LNCaP clone FGC (cell line): Measurements from ENCODE around the gene EFNA3.

Source experiments
- DNase-seq: peaks from one replicate; pipeline ENCODE4 v3.0.0-alpha.2; 2011; ENCODE audit warnings: low read depth
- H3K4me3 ChIP-seq: 2 replicates; pipeline ENCODE4 v1.5.1; 2011; ENCODE audit warnings: mild to moderate bottlenecking, low read depth, low read length, control low read depth
- CTCF ChIP-seq: IDR thresholded peaks from 2 replicates; pipeline ENCODE4 v1.5.1; 2012; ENCODE audit warnings: mild to moderate bottlenecking; ENCODE audit not compliant: control insufficient read depth, insufficient read depth; ENCODE audit errors: extremely low read depth

The EFNA3 gene

GRCh38 chr1:155073377-155074242 is 5.0 kb upstream of the EFNA3 start:
- H3K4me3 ChIP-seq, result no peak overlapping the region
- TF ChIP-seq CTCF, result no peak
- no peak for DNase-seq

DNA sequence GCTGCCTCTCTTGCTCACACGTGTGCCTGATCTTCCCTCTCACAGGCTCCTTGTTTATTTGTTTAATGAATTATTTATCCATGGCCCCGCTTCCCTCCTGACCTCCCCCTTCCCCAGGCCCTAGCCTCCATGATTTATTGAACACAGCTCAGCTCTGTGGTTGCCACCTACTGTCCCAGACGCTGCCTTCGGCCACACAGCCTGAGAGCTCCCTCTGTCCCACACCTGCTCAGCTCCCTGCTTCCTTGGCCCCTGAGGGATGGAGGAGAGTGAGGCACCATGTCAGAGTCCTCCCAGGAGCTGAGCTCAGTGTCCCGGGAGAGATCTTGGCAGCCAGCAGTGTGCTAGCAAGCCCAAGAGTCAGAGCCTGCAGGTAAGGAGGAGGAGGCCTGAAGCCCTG is 3.1 kb upstream of the EFNA3 start:
- TF ChIP-seq CTCF, result no peak
- DNase-seq, result no peak

DNA sequence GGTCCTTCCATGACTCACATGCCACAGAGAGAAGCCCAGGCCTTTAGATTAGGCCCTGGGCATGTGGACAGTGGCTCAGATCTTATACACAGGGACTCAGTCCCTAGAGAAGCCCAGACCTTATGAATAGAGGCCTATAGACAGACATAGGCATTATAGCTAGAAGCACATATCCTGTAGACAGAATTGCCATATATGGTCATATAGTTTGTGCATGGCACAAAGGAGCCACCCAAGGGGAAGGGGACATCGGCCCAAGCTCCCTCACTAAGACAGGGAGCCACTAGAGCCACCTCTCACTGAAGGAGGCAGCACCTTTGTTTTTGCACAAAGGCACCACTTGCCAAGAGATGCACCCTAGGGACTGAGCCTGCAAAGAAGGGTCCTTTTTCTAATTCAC is 2.3 kb upstream of the EFNA3 start:
- TF ChIP-seq CTCF, result no peak
- DNase-seq, result no peak
- no peak overlapping the region for H3K4me3 ChIP-seq

More for the DNA sequence above, 3.1 kb upstream of the EFNA3 start:
- H3K4me3 ChIP-seq, result no peak overlapping the region

DNA sequence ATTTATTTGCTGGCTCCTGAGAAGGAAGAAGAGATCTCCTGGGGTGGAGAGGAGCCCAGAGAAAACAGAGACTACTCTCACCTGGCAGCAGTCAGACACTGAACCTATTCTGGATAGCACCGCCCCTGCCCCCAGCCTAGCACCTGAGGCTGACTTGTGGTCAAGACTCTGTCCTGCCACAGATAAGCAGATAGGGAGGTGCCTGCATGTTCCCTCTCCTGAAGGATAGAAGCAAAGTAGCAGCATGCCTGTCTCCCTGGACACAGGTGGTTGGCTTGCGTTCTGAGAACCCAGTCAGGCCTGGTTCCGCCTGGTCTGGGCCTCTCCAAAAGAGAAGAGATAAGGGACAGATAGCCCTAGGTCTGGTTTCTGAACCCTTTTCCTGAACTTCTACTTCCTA is 1.3 kb upstream of the EFNA3 start:
- H3K4me3 ChIP-seq, result no peak overlapping the region
- no peak for TF ChIP-seq CTCF
- DNase-seq, result no peak

GRCh38 chr1:155077758-155078445 is 735 bp upstream of the EFNA3 start:
- TF ChIP-seq CTCF, result no peak
- DNase-seq, result no peak
- H3K4me3 ChIP-seq, result peak overlapping the region; percentile 65

DNA sequence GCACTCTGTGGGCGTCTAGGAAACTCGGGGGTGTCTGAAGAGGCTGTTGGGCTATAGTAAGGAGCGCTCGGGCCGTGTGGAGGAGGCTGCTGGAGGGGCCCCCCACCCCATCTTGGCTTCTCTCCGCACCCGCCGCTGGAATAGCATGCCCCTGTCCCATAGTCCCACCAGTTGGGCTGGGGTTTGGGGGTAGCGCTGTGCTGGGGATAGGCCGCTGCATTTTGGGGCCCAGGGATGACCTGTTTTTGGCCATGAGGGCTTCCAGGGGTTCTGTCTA is 511 bp downstream of the EFNA3 start:
- no peak for TF ChIP-seq CTCF
- peak overlapping the region; percentile 65 for H3K4me3 ChIP-seq
- no peak for DNase-seq
